ENCODE results near the gene NUMA1.

- TF ChIP-seq FOXO4 (CRISPR knock-in tag; conservative IDR thresholded peaks at IDR 0.05) (no peak), CREB3 (CRISPR knock-in tag; IDR thresholded peaks at IDR 0.05) (no peak), HNF4A (CRISPR knock-in tag; IDR thresholded peaks at IDR 0.05) (no peak), GTF3A (CRISPR knock-in tag; conservative IDR thresholded peaks at IDR 0.05) (no peak), ARNT (IDR thresholded peaks at IDR 0.05) (no peak)
Observed at GRCh38 chr11:72105888-72106287, 25.5 kb upstream of the NUMA1 start, which contains the start of gene TOMT.
